Keratinocyte (primary cell): Measurements from ENCODE around the gene SLC43A1. TPM values are rescaled to one million over a fixed set of nuclear protein-coding genes. Genes with fewer than 3 reads are reported as not detected.

ENCODE experiments used
- DNase-seq: peaks from one replicate; pipeline ENCODE4 v3.0.0-alpha.2; 2011; ENCODE audit warnings: low read depth, missing footprints, low spot score
- FAIRE-seq: peaks from 2 replicates; lab custom pipeline; 2011; peaks lifted over from hg19 to GRCh38; lab: Jason Lieb, UNC
- H2AFZ ChIP-seq: 2 replicates; pipeline ENCODE4 v1.6.0; 2012; ENCODE audit warnings: low read length, control low read depth, inconsistent platforms; ENCODE audit not compliant: control insufficient read depth
- H3K27ac ChIP-seq: 2 replicates; pipeline ENCODE4 v1.5.1; 2011; ENCODE audit warnings: low read length; ENCODE audit not compliant: control insufficient read depth, insufficient read depth
- H3K27me3 ChIP-seq: 3 replicates; pipeline ENCODE4 v1.6.0; 2011; ENCODE audit warnings: low read length; ENCODE audit not compliant: control insufficient read depth, insufficient read depth; ENCODE audit errors: extremely low read depth
- H3K36me3 ChIP-seq, 2 experiments: 2 replicates in 1 of 2; 3 replicates in 1 of 2; pipeline ENCODE4 v1.5.1; 2011; ENCODE audit warnings: low read length in 2 of 2, mild to moderate bottlenecking in 1 of 2; ENCODE audit not compliant: control insufficient read depth in 2 of 2, insufficient read depth in 2 of 2; ENCODE audit errors: extremely low read depth in 1 of 2
- H3K4me1 ChIP-seq: 3 replicates; pipeline ENCODE4 v1.5.1; 2011; ENCODE audit warnings: low read length; ENCODE audit not compliant: control insufficient read depth, insufficient read depth; ENCODE audit errors: extremely low read depth
- H3K4me2 ChIP-seq: 3 replicates; pipeline ENCODE4 v1.6.0; 2011; ENCODE audit warnings: low read depth, low read length; ENCODE audit not compliant: control insufficient read depth, insufficient read depth; ENCODE audit errors: extremely low read depth
- H3K4me3 ChIP-seq, 3 experiments: fragments of 200-600 bp in 1 of 3; sonication (generic) in 1 of 3; 2 replicates in 2 of 3; 3 replicates in 1 of 3; pipeline ENCODE4 v1.5.1; 2011 to 2016; ENCODE audit warnings: low read length in 3 of 3, mild to moderate bottlenecking in 3 of 3, control low read depth in 2 of 3, inconsistent platforms in 1 of 3, low read depth in 1 of 3, mixed read lengths in 1 of 3, mixed run types in 1 of 3, moderate library complexity in 1 of 3; ENCODE audit not compliant: control insufficient read depth in 2 of 3, insufficient read depth in 2 of 3; ENCODE audit errors: extremely low read depth in 1 of 3
- H3K79me2 ChIP-seq: 2 replicates; pipeline ENCODE4 v1.6.0; 2012; ENCODE audit warnings: low read length; ENCODE audit not compliant: control insufficient read depth, insufficient read depth
- H3K9ac ChIP-seq: 3 replicates; pipeline ENCODE4 v1.6.0; 2011; ENCODE audit warnings: low read length; ENCODE audit not compliant: control insufficient read depth, insufficient read depth; ENCODE audit errors: extremely low read depth
- H3K9me1 ChIP-seq: 3 replicates; pipeline ENCODE4 v1.6.0; 2011; ENCODE audit warnings: low read length; ENCODE audit not compliant: control insufficient read depth, insufficient read depth; ENCODE audit errors: extremely low read depth
- H3K9me3 ChIP-seq: 2 replicates; pipeline ENCODE4 v1.5.1; 2012; ENCODE audit warnings: low read depth, low read length; ENCODE audit not compliant: control insufficient read depth
- H4K20me1 ChIP-seq: 3 replicates; pipeline ENCODE4 v1.6.0; 2011; ENCODE audit warnings: low read length; ENCODE audit not compliant: control insufficient read depth, insufficient read depth; ENCODE audit errors: extremely low read depth
- CTCF ChIP-seq, 3 experiments: IDR thresholded peaks in 1 of 3; conservative IDR thresholded peaks in 1 of 3; optimal IDR thresholded peaks in 1 of 3; 2 replicates in 2 of 3; 3 replicates in 1 of 3; pipeline versions ENCODE3 to v1.5.1; 2011; ENCODE audit warnings: low read length in 3 of 3, mild to moderate bottlenecking in 3 of 3, moderate library complexity in 2 of 3, control low read depth in 1 of 3, inconsistent platforms in 1 of 3; ENCODE audit not compliant: insufficient read depth in 2 of 3; ENCODE audit errors: extremely low read depth in 1 of 3
- EZH2 ChIP-seq: IDR thresholded peaks from one replicate; pipeline ENCODE4 v1.6.1; 2012; ENCODE audit warnings: inconsistent platforms, mild to moderate bottlenecking, low read length, moderate library complexity
- dilution Hi-C: fragments of 300-500 bp; cut with MboI; formaldehyde crosslinking; loops from one replicate; pipeline ENCODE4 v1.7.0; 2020; ENCODE audit warnings: low sequenced_read_pairs; ENCODE audit not compliant: extremely low pct_ligation_motif_present
- polyA plus RNA-seq, 5 experiments: library from polyadenylated mRNA; depleted of rRNA in 3 of 5; stranded (reverse) in 3 of 5; stranded (forward) in 1 of 5; unstranded in 1 of 5; fragments of >200 nt; gene quantifications; 1 replicate in 1 of 5; 2 replicates in 3 of 5; 3 replicates in 1 of 5; pipeline versions ENCODE4 v1.2.1 to v1.2.3, GENCODE V29; 2011 to 2012; ENCODE audit warnings: missing spikeins in 2 of 5, low read depth in 1 of 5, low replicate concordance in 1 of 5

SLC43A1 gene
- polyA plus RNA-seq, 1 donor (not counting 4 experiments of a cell fraction or from before 2014, with no cell fraction given) = 0.75 TPM

- Histone ChIP-seq H3K4me2 (no peak overlapping the region), H3K27me3 (peaks cover under 1% of the 10 kb centered on the region), H3K9ac (no peak overlapping the region), H3K36me3 (no peaks in the 10 kb centered on the region), H4K20me1 (no peaks in the 10 kb centered on the region), H3K79me2 (no peaks in the 10 kb centered on the region), H3K27ac (no peak overlapping the region), H2AFZ (no peak overlapping the region), H3K4me1 (no peaks in the 10 kb centered on the region), H3K9me1 (no peaks in the 10 kb centered on the region), H3K4me3 (no peak overlapping the region), H3K9me3 (no peaks in the 10 kb centered on the region)
- TF ChIP-seq CTCF (optimal IDR thresholded peaks at IDR 0.05 in 1 of 3, IDR thresholded peaks at IDR 0.05 in 1 of 3, conservative IDR thresholded peaks at IDR 0.05 in 1 of 3; ENCODE audit: extremely low read depth in 1 of 3, insufficient read depth in 2 of 3, low read length in 3 of 3) (no peak), EZH2 (no peak)
- dilution Hi-C loops = no loop called here
- FAIRE-seq = no peak
- no peak for DNase-seq
These were observed 6.9 kb downstream of the SLC43A1 start for GRCh38 chr11:57508341-57509170.

GRCh38 chr11:57506522-57506921 lies 9.0 kb downstream of the SLC43A1 start:
- dilution Hi-C loops = no loop called here
- Histone ChIP-seq H2AFZ (no peak overlapping the region), H3K9me3 (no peaks in the 10 kb centered on the region), H3K27me3 (no peaks in the 10 kb centered on the region), H3K4me2 (no peak overlapping the region), H3K9me1 (no peaks in the 10 kb centered on the region), H3K27ac (no peak overlapping the region), H3K36me3 (no peaks in the 10 kb centered on the region), H3K4me3 (no peak overlapping the region), H3K79me2 (no peaks in the 10 kb centered on the region), H4K20me1 (no peaks in the 10 kb centered on the region), H3K4me1 (no peaks in the 10 kb centered on the region), H3K9ac (no peak overlapping the region)
- no peak for FAIRE-seq
- no peak for TF ChIP-seq EZH2
- no peak for TF ChIP-seq CTCF (optimal IDR thresholded peaks at IDR 0.05 in 1 of 3, IDR thresholded peaks at IDR 0.05 in 1 of 3, conservative IDR thresholded peaks at IDR 0.05 in 1 of 3; ENCODE audit: extremely low read depth in 1 of 3, insufficient read depth in 2 of 3, low read length in 3 of 3)
- no peak for DNase-seq
